ENCODE measurements around the gene PLAGL2. TPM values are rescaled to one million over a fixed set of nuclear protein-coding genes. Genes with fewer than 3 reads are reported as not detected.

PLAGL2 gene
- total and polyA plus RNA-seq, 2 of the 4 experiments (the other 2 are of a cell fraction): 2.9 to 7.7 TPM

DNA sequence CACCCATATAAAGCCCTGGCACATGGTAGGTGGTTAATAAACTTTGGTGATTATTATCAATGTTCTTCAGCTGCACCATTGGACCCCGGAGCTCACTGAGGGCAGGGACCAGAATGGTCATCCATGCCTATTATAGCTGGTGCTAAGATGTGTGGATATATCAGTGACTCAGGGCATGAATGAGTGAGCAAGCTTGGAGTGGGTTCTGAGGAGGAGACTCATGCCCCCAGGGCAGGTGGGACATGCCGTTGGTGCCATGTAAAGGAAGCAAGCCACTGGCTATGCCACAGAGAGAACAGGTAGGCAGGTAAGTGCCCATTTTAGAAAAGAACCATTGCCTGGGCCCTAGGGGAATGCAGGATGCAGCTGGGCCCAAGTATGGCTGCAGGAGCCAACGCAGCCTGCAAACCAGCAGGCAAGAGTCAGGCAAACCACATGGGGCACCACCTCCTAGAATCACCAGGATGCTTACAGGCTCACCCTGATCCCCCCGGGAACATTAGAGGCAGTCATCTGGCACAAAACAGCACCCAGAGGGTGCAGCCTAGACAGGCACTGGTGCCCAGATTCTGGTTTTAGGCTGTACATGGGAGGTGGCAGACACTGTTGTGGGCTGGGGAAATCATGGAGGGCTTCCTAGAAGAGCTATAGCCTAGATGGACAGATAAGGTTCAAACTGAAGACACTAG is 23.5 kb downstream of the PLAGL2 start:
- Histone ChIP-seq H3K56ac (ENCODE audit: extremely low read depth, insufficient read depth, low read length) (no peak overlapping the region), H3K14ac (replicated peaks; ENCODE audit: low read depth, low read length) (no peak overlapping the region), H4K8ac (ENCODE audit: low read depth in 2 of 2, low read length in 2 of 2) (no peak overlapping the region), H2AK5ac (ENCODE audit: low read depth, low read length) (no peak overlapping the region), H3K9me3 (ENCODE audit: control insufficient read depth, insufficient read depth, low read length) (no peaks in the 10 kb centered on the region), H4K20me1 (ENCODE audit: insufficient read depth, low read length) (no peaks in the 10 kb centered on the region), H4K91ac (ENCODE audit: insufficient read depth, low read depth, low read length) (no peak overlapping the region), H3K4me2 (ENCODE audit: low read depth, low read length) (no peak overlapping the region), H3K27me3 (ENCODE audit: control insufficient read depth, insufficient read depth, low read length) (no peaks in the 10 kb centered on the region), H2BK5ac (ENCODE audit: low read depth, low read length, poor library complexity, severe bottlenecking) (no peak overlapping the region), H3K9ac (ENCODE audit: low read depth, low read length) (no peak overlapping the region), H3K27ac (ENCODE audit: insufficient read depth, low read length) (no peak overlapping the region), H2AFZ (replicated peaks; ENCODE audit: low read length, poor library complexity) (no peak overlapping the region), H3K4me3 (ENCODE audit: insufficient read depth, low read depth, low read length) (no peak overlapping the region), H3K36me3 (ENCODE audit: control insufficient read depth, insufficient read depth, low read length) (no peaks in the 10 kb centered on the region), H3K18ac (ENCODE audit: low read depth, low read length) (no peak overlapping the region), H2BK120ac (ENCODE audit: low read depth, low read length) (no peak overlapping the region), H3K9me1 (ENCODE audit: insufficient read depth, low read length) (peaks cover 7% of the 10 kb centered on the region), H2BK15ac (ENCODE audit: low read depth, low read length) (no peak overlapping the region), H3K23ac (ENCODE audit: low read depth, low read length) (no peak overlapping the region), H3K79me1 (ENCODE audit: low read depth in 1 of 2, low read length in 2 of 2) (peaks cover 0 to 8% of the 10 kb centered on the region in 2 experiments; a peak in 1 of 4 replicates), H3K4me1 (ENCODE audit: control insufficient read depth, insufficient read depth, low read length) (no peaks in the 10 kb centered on the region; the same call in 1 of the 2 replicates), H2AK9ac (replicated peaks; ENCODE audit: low read depth, low read length, poor library complexity) (no peak overlapping the region), H3K4ac (ENCODE audit: low read depth, low read length) (no peak overlapping the region), H2BK20ac (ENCODE audit: low read depth, low read length) (no peak overlapping the region), H4K5ac (ENCODE audit: low read depth, low read length) (no peak overlapping the region)
- DNase-seq: no peak
- in situ Hi-C loops (cut with MboI; ENCODE audit: low sequenced_read_pairs) (no loop called here), intact Hi-C loops (cut with micrococcal nuclease) (no loop called here), dilution Hi-C loops (cut with HindIII; ENCODE audit: low sequenced_read_pairs, unreplicated experiment) (no loop called here)
- ChIA-PET CTCF (no interaction called here), POLR2A (ENCODE audit: unreplicated experiment) (no interaction called here)
- BruUV-seq (replicated peaks): no TSS peak
- 100% methylated on average over 2 of the region's 4 CpGs; no CpG with 5 or more reads in 1 of the 2 experiments for WGBS, 2 experiments (ENCODE audit: extremely low coverage in 2 of 2, insufficient read length in 1 of 2)
- no peak for ATAC-seq (ENCODE audit: low read depth)
- TF ChIP-seq RFX5 (IDR thresholded peaks at IDR 0.05; ENCODE audit: low read depth, low read length) (no peak), CEBPB (IDR thresholded peaks at IDR 0.05; ENCODE audit: low read depth, low read length) (no peak), MAFK (IDR thresholded peaks at IDR 0.05; ENCODE audit: low read depth, low read length) (no peak), CHD1 (IDR thresholded peaks at IDR 0.05; ENCODE audit: low read depth, low read length) (no peak), FOS (IDR thresholded peaks at IDR 0.05; ENCODE audit: low read depth, low read length) (no peak), POLR2A (IDR thresholded peaks at IDR 0.05; ENCODE audit: low read depth, low read length) (no peak), BHLHE40 (IDR thresholded peaks at IDR 0.05; ENCODE audit: low read depth, low read length) (no peak), RAD21 (IDR thresholded peaks at IDR 0.05; ENCODE audit: low read length) (no peak), MAZ (IDR thresholded peaks at IDR 0.05; ENCODE audit: borderline replicate concordance, low read depth, low read length) (no peak), SMC3 (IDR thresholded peaks at IDR 0.05; ENCODE audit: low read depth, low read length) (no peak), NFE2L2 (IDR thresholded peaks at IDR 0.05; ENCODE audit: low read depth, low read length) (no peak), MXI1 (IDR thresholded peaks at IDR 0.05; ENCODE audit: borderline replicate concordance, low read depth, low read length) (no peak)
- TF ChIP-seq, protein P1, sequence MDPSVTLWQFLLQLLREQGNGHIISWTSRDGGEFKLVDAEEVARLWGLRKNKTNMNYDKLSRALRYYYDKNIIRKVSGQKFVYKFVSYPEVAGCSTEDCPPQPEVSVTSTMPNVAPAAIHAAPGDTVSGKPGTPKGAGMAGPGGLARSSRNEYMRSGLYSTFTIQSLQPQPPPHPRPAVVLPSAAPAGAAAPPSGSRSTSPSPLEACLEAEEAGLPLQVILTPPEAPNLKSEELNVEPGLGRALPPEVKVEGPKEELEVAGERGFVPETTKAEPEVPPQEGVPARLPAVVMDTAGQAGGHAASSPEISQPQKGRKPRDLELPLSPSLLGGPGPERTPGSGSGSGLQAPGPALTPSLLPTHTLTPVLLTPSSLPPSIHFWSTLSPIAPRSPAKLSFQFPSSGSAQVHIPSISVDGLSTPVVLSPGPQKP (IDR thresholded peaks at IDR 0.05; ENCODE audit: borderline replicate concordance, low read depth, low read length): no peak

All from IMR-90 (cell line).